Fibroblast of villous mesenchyme (primary cell): ENCODE data around the gene ARL4A. TPM values are rescaled to one million over a fixed set of nuclear protein-coding genes. Genes with fewer than 3 reads are reported as not detected.
"Not testable (repeated sequence)": the region's sequence is repeated elsewhere in the genome, so short reads cannot be mapped to it uniquely, and the experiment has no call there.

Source experiments
- DNase-seq: peaks from one replicate; pipeline ENCODE4 v3.0.0-alpha.2; 2010; ENCODE audit warnings: low read depth
- H3K4me3 ChIP-seq: 2 replicates; pipeline ENCODE4 v1.5.1; 2011; ENCODE audit warnings: low read depth, mild to moderate bottlenecking, low read length
- CTCF ChIP-seq: IDR thresholded peaks from 2 replicates; pipeline ENCODE4 v1.5.1; 2012; ENCODE audit warnings: low read depth, mild to moderate bottlenecking, low read length; ENCODE audit not compliant: insufficient read depth
- total RNA-seq: library from RNA; depleted of rRNA; stranded (reverse); fragments of >200 nt; gene quantifications from 2 replicates; pipeline ENCODE4 v1.2.3, GENCODE V29; 2012

Gene ARL4A
- total RNA-seq, 1 donor, result 24.6 TPM

GRCh38 chr7:12686234-12686890 is 1.1 kb upstream of the ARL4A start:
- TF ChIP-seq CTCF, result peak; percentile 69
- H3K4me3 ChIP-seq, result peak overlapping the region; percentile 97
- peak; percentile 98 for DNase-seq

GRCh38 chr7:12687718-12688171 is 312 bp downstream of the ARL4A start:
- no peak for TF ChIP-seq CTCF
- no peak for DNase-seq

GRCh38 chr7:12688485-12689170 is 1.2 kb downstream of the ARL4A start:
- DNase-seq, result not testable (repeated sequence)
- H3K4me3 ChIP-seq, result peak overlapping the region; percentile 97

More at GRCh38 chr7:12687718-12688171, 312 bp downstream of the ARL4A start:
- H3K4me3 ChIP-seq, result peak overlapping the region; percentile 97

GRCh38 chr7:12689451-12689850 is 2.0 kb downstream of the ARL4A start:
- peak overlapping the region; percentile 97 for H3K4me3 ChIP-seq
- no peak for TF ChIP-seq CTCF
- no peak for DNase-seq

GRCh38 chr7:12690041-12690878 is 2.8 kb downstream of the ARL4A start:
- DNase-seq, result no peak
- no peak for TF ChIP-seq CTCF
- H3K4me3 ChIP-seq, result peak overlapping the region; percentile 97

GRCh38 chr7:12691388-12691787 is 4.0 kb downstream of the ARL4A start:
- H3K4me3 ChIP-seq, result not testable (repeated sequence)

GRCh38 chr7:12692035-12692434 is 4.6 kb downstream of the ARL4A start:
- TF ChIP-seq CTCF, result no peak

More at GRCh38 chr7:12691388-12691787, 4.0 kb downstream of the ARL4A start:
- DNase-seq, result not testable (repeated sequence)

More at GRCh38 chr7:12692035-12692434, 4.6 kb downstream of the ARL4A start:
- DNase-seq, result no peak
- no peak overlapping the region for H3K4me3 ChIP-seq
